ENCODE measurements around the gene MAG.

MAG gene

GRCh38 chr19:35313587-35313986 is 21.6 kb downstream of the MAG start:
- H3K9me3 Mint-ChIP-seq: no peaks in the 10 kb centered on the region
- H3K27me3 Mint-ChIP-seq: no peaks in the 10 kb centered on the region
- peaks cover 1% of the 10 kb centered on the region for H3K4me1 Mint-ChIP-seq
- no peaks in the 10 kb centered on the region for H3K36me3 Mint-ChIP-seq
- H3K27ac Mint-ChIP-seq: peak overlapping the region; percentile 35
- H3K4me3 Mint-ChIP-seq: no peak overlapping the region

- H3K36me3 Mint-ChIP-seq: no peaks in the 10 kb centered on the region
- H3K27me3 Mint-ChIP-seq: no peaks in the 10 kb centered on the region
- no peaks in the 10 kb centered on the region for H3K9me3 Mint-ChIP-seq
- peaks cover 6% of the 10 kb centered on the region for H3K4me1 Mint-ChIP-seq
- H3K4me3 Mint-ChIP-seq: no peak overlapping the region
- no peak overlapping the region for H3K27ac Mint-ChIP-seq
Measured at GRCh38 chr19:35314031-35314430, 22.1 kb downstream of the MAG start.

DNA sequence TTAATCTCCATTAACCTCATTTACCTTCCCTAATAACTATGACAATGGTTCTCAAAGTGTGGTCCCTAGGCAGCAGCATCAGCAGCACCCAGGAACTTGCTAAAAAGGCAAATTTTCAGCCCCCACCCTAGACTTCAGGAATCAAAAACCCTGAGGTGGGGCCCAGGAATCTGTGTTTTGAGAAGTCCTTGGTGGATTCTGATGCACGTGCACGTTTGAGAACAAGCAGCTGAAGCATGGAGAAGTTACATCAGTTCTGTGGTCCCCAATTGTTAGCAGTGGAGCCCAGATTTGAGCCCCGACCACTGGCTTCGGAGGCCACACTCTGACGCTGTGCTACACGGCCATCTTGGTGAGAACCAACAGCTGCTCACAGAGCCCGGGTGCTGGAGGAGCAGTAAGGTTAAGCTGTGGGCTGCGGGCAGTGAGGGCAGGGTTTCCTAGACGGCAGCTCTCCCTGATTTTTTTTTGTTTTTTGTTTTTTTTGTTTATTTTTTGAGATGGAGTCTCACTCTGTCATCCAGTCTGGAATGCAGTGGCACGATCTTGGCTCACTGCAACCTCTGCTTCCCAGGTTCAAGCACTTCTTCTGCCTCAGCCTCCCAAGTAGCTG is 23.0 kb downstream of the MAG start:
- Mint-ChIP-seq H3K27ac (no peak overlapping the region), H3K9me3 (no peaks in the 10 kb centered on the region), H3K4me1 (peaks cover 6% of the 10 kb centered on the region), H3K27me3 (no peaks in the 10 kb centered on the region), H3K36me3 (no peaks in the 10 kb centered on the region), H3K4me3 (no peak overlapping the region)

DNA sequence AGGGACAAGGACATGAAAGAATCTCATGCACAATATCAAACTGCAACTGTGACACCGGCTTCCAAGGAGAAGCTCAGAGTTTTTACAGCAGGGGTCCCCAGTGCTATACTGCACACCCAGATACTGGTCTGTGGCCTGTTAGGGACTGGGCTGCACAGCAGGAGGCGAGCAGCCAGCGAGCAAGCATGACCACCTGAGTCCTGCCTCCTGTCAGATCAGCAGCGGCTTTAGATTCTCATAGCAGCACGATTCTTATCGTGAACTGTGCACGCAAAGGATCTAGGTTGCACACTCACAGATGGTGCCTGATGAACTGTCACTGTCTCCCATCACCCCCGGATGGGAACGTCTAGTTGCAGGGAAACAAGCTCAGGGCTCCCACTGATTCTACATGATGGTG is 23.9 kb downstream of the MAG start:
- no peaks in the 10 kb centered on the region for H3K9me3 Mint-ChIP-seq
- H3K4me1 Mint-ChIP-seq: peaks cover 6% of the 10 kb centered on the region
- H3K27me3 Mint-ChIP-seq: no peaks in the 10 kb centered on the region

DNA sequence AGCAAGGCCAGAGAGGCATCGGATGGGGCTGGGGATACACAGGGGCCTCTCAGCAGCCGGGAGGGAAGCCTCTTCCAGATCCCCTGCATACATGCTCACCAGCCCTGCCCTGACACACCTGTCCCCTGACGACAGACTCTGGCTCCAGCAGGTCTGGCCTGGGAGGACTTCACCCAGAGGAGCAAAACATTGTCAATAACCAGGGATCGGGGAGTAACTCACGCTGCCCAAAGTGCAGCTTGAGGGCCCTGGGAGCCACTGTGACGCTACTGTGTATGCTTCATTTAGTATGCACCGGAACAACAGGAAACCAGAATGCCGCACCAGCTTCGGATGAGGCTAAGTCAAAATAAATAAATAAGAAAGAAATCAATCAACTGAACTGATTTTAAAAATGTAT is 24.6 kb downstream of the MAG start:
- Mint-ChIP-seq H3K4me3 (no peak overlapping the region), H3K27ac (no peak overlapping the region), H3K9me3 (no peaks in the 10 kb centered on the region), H3K27me3 (no peaks in the 10 kb centered on the region), H3K36me3 (no peaks in the 10 kb centered on the region), H3K4me1 (peaks cover 6% of the 10 kb centered on the region)

More for the DNA sequence above, 23.9 kb downstream of the MAG start:
- Mint-ChIP-seq H3K4me3 (no peak overlapping the region), H3K27ac (no peak overlapping the region), H3K36me3 (no peaks in the 10 kb centered on the region)

DNA sequence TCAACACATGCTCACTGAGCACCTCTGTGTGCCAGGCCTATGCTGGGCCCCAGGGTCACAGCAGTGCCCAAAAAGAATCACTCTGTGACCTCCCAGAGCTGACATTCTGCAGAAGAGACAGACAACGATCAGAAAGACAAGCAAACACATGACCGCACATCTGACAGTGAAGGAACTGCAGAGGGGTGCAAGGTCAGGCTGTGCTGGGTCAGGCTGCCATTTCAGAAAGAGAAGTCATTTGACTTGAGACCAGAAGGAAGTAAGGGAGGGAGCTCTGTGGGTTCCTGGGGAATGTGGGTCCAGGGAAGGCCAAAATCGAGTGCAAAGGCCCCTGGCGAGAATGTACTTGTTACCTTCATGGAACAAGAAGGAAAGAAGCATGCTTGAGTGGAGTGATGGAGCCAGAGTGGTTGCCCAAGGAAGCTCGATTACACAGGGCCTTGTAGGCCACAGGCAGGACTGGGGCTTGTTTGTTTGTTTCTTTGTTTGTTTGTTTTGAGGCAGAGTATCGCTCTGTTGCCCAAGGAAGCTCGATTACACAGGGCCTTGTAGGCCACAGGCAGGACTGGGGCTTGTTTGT is 25.6 kb downstream of the MAG start:
- Mint-ChIP-seq H3K9me3 (no peaks in the 10 kb centered on the region), H3K27ac (no peak overlapping the region), H3K27me3 (no peaks in the 10 kb centered on the region), H3K36me3 (no peaks in the 10 kb centered on the region), H3K4me3 (no peak overlapping the region), H3K4me1 (peaks cover 6% of the 10 kb centered on the region)

- Mint-ChIP-seq H3K36me3 (no peaks in the 10 kb centered on the region), H3K9me3 (no peaks in the 10 kb centered on the region), H3K4me1 (peaks cover 6% of the 10 kb centered on the region), H3K27ac (no peak overlapping the region), H3K4me3 (no peak overlapping the region), H3K27me3 (no peaks in the 10 kb centered on the region)
Measured at GRCh38 chr19:35318679-35319448, 26.9 kb downstream of the MAG start.

GRCh38 chr19:35320065-35320713 is 28.2 kb downstream of the MAG start:
- no peaks in the 10 kb centered on the region for H3K9me3 Mint-ChIP-seq
- H3K36me3 Mint-ChIP-seq: no peaks in the 10 kb centered on the region
- H3K27ac Mint-ChIP-seq: no peak overlapping the region
- no peak overlapping the region for H3K4me3 Mint-ChIP-seq
- H3K27me3 Mint-ChIP-seq: no peaks in the 10 kb centered on the region
- H3K4me1 Mint-ChIP-seq: peaks cover 6% of the 10 kb centered on the region

- Mint-ChIP-seq H3K27me3 (no peaks in the 10 kb centered on the region), H3K9me3 (no peaks in the 10 kb centered on the region), H3K4me1 (peaks cover 6% of the 10 kb centered on the region), H3K4me3 (no peak overlapping the region), H3K27ac (no peak overlapping the region), H3K36me3 (no peaks in the 10 kb centered on the region)
Measured at GRCh38 chr19:35321291-35321690, 29.3 kb downstream of the MAG start.

DNA sequence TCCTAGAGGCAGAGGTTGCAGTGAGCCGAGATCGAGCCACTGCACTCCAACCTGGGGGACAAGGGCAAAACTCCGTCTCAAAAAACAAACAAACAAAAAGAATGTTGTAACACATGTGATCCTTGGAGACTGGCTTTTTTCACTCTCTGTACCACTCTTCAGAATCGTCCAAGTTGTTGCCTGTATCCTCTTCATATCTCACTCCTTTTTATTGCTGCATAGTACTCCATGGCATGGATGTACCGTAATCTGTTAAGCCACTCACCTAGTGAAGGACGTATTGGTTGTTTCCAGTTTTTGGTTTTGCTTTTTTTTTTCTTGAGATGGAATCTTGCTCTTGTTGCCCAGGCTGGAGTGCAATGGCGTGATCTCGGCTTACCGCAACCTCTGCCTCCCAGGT is 30.1 kb downstream of the MAG start:
- Mint-ChIP-seq H3K4me1 (peaks cover 6% of the 10 kb centered on the region), H3K4me3 (no peak overlapping the region), H3K9me3 (no peaks in the 10 kb centered on the region), H3K36me3 (no peaks in the 10 kb centered on the region), H3K27me3 (no peaks in the 10 kb centered on the region), H3K27ac (no peak overlapping the region)

GRCh38 chr19:35327642-35328041 is 35.7 kb downstream of the MAG start:
- H3K4me1 Mint-ChIP-seq: peaks cover 3% of the 10 kb centered on the region
- H3K27ac Mint-ChIP-seq: no peak overlapping the region
- no peak overlapping the region for H3K4me3 Mint-ChIP-seq
- H3K9me3 Mint-ChIP-seq: no peaks in the 10 kb centered on the region
- H3K36me3 Mint-ChIP-seq: no peaks in the 10 kb centered on the region
- no peaks in the 10 kb centered on the region for H3K27me3 Mint-ChIP-seq

DNA sequence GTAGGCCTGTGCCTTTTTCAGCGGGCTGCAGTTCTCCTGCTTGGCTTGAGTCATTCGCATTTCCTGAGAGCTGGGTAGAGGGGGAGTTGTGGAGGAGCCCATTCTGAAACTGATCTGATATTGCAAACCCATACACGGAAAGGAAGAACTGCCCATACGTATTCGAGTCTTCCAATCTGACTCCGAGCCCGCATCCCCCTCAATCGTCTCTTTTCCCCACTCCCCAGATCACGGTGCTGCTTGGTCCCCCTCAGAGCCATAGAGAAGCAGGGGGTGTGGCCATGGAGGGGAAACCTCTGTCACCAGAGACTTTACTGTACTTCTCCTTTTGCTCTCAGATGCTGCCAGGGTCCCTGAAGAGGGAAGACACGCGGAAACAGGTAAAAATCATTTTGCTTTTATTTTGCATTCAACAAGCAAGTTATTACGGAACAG is 36.9 kb downstream of the MAG start, which contains the start of gene CD22:
CD22 (plus strand) TSS at position 337 of the 435 bp plus-strand sequence. CDS start 2,854 bp downstream, outside the sequence.
- Mint-ChIP-seq H3K27me3 (no peaks in the 10 kb centered on the region), H3K4me3 (no peak within 1 kb of the TSS), H3K27ac (no peak within 1 kb of the TSS), H3K9me3 (no peaks in the 10 kb centered on the region), H3K4me1 (peaks cover 10% of the 10 kb centered on the region), H3K36me3 (no peaks in the 10 kb centered on the region)

DNA sequence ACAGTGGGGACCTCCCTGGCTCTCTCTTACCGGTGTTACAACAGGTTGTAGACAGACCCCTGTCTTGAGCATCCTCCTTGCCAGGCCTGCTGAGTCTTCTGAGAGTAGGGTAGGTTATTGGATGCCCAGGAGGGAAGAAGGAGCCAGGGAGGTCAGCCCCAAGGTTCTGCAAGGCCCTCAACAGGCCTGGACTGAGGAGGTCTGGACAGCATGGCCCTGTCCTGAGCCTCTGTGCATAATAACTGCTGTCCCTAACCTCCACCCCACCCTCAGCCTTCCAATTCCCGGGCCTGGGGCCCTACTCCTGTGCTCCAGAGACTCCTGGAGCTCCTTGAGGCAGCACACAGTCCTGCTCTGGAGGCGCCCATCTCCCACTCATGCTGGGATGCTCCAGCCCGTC is 37.4 kb downstream of the MAG start:
- peaks cover 10% of the 10 kb centered on the region for H3K4me1 Mint-ChIP-seq

DNA sequence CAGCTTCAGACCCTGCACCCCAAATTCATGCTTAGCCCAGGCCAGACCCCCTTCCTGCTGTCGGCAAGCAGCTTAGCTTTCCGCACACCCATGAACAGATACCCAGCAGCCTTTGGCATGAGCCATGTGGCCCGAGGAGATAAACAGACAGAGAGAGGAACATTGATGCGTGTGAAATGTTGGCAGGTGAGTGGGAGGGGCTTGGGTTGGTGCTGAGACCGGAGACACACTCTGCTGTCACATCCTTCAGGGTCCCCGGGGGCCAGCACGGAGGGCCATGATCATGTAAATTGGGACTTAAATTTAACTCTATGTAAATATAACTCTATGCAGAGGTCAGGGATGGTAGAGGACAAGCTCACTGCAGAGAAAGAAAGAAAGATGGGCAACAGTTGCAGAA is 38.5 kb downstream of the MAG start:
- Mint-ChIP-seq H3K4me3 (no peak overlapping the region), H3K36me3 (no peaks in the 10 kb centered on the region), H3K27me3 (no peaks in the 10 kb centered on the region), H3K9me3 (no peaks in the 10 kb centered on the region), H3K27ac (no peak overlapping the region), H3K4me1 (peaks cover 10% of the 10 kb centered on the region)

More for the DNA sequence above, 37.4 kb downstream of the MAG start:
- Mint-ChIP-seq H3K27ac (no peak overlapping the region), H3K4me3 (no peak overlapping the region), H3K27me3 (no peaks in the 10 kb centered on the region), H3K9me3 (no peaks in the 10 kb centered on the region), H3K36me3 (no peaks in the 10 kb centered on the region)

- Mint-ChIP-seq H3K27me3 (no peaks in the 10 kb centered on the region), H3K9me3 (no peaks in the 10 kb centered on the region), H3K4me3 (no peak overlapping the region), H3K27ac (no peak overlapping the region), H3K36me3 (no peaks in the 10 kb centered on the region), H3K4me1 (peaks cover 10% of the 10 kb centered on the region)
Measured at GRCh38 chr19:35331551-35332214, 39.7 kb downstream of the MAG start.

All from activated naive CD4-positive, alpha-beta T cell treated with anti-CD3 and anti-CD28 coated beads, Interleukin-2, amount 50 U/mL, for 24 hours (primary cell).